Measurements from ENCODE around the gene NHP2.

The NHP2 gene

GRCh38 chr5:178182158-178182876 lies 28.6 kb upstream of the NHP2 start:
- Histone ChIP-seq H3K4me3 (ENCODE audit: low read depth in 1 of 2, low read length in 1 of 2) (peak overlapping the region; percentile 12 to 32), H3K9me3 (no peaks in the 10 kb centered on the region), H3K27me3 (no peaks in the 10 kb centered on the region), H3K36me3 (no peaks in the 10 kb centered on the region), H3K4me1 (ENCODE audit: control insufficient read depth in 1 of 2, insufficient read depth in 1 of 2, low read depth in 1 of 2, low read length in 1 of 2) (peaks cover 25 to 28% of the 10 kb centered on the region in 2 experiments), H3K27ac (peak overlapping the region; percentile 85)
- no peak for TF ChIP-seq CTCF (IDR thresholded peaks at IDR 0.05)

GRCh38 chr5:178180141-178180863 lies 26.6 kb upstream of the NHP2 start:
- no peaks in the 10 kb centered on the region for H3K36me3 ChIP-seq
- H3K4me3 ChIP-seq (ENCODE audit: low read depth in 1 of 2, low read length in 1 of 2): no peak overlapping the region
- no peaks in the 10 kb centered on the region for H3K27me3 ChIP-seq
- peaks cover 25 to 28% of the 10 kb centered on the region in 2 experiments for H3K4me1 ChIP-seq (ENCODE audit: control insufficient read depth in 1 of 2, insufficient read depth in 1 of 2, low read depth in 1 of 2, low read length in 1 of 2)
- TF ChIP-seq CTCF (IDR thresholded peaks at IDR 0.05): no peak
- H3K9me3 ChIP-seq: no peaks in the 10 kb centered on the region
- no peak overlapping the region for H3K27ac ChIP-seq

GRCh38 chr5:178177569-178177968 lies 23.9 kb upstream of the NHP2 start:
- no peaks in the 10 kb centered on the region for H3K36me3 ChIP-seq
- H3K27ac ChIP-seq: no peak overlapping the region
- no peak for TF ChIP-seq CTCF (IDR thresholded peaks at IDR 0.05)
- no peak overlapping the region for H3K4me3 ChIP-seq (ENCODE audit: low read depth in 1 of 2, low read length in 1 of 2)
- H3K27me3 ChIP-seq: no peaks in the 10 kb centered on the region
- peaks cover 16 to 18% of the 10 kb centered on the region in 2 experiments for H3K4me1 ChIP-seq (ENCODE audit: control insufficient read depth in 1 of 2, insufficient read depth in 1 of 2, low read depth in 1 of 2, low read length in 1 of 2)
- no peaks in the 10 kb centered on the region for H3K9me3 ChIP-seq

- no peak for TF ChIP-seq CTCF (IDR thresholded peaks at IDR 0.05)
- H3K27me3 ChIP-seq: no peaks in the 10 kb centered on the region
- H3K9me3 ChIP-seq: no peaks in the 10 kb centered on the region
- no peak overlapping the region for H3K27ac ChIP-seq
- H3K4me3 ChIP-seq (ENCODE audit: low read depth in 1 of 2, low read length in 1 of 2): no peak overlapping the region
- peaks cover 8 to 11% of the 10 kb centered on the region in 2 experiments for H3K4me1 ChIP-seq (ENCODE audit: control insufficient read depth in 1 of 2, insufficient read depth in 1 of 2, low read depth in 1 of 2, low read length in 1 of 2)
- no peaks in the 10 kb centered on the region for H3K36me3 ChIP-seq
These were observed 23.1 kb upstream of the NHP2 start for GRCh38 chr5:178176791-178177190.

GRCh38 chr5:178174456-178174855 lies 20.8 kb upstream of the NHP2 start:
- Histone ChIP-seq H3K4me3 (ENCODE audit: low read depth in 1 of 2, low read length in 1 of 2) (no peak overlapping the region), H3K27ac (no peak overlapping the region), H3K9me3 (no peaks in the 10 kb centered on the region), H3K4me1 (ENCODE audit: control insufficient read depth in 1 of 2, insufficient read depth in 1 of 2, low read depth in 1 of 2, low read length in 1 of 2) (no peaks in the 10 kb centered on the region), H3K27me3 (no peaks in the 10 kb centered on the region), H3K36me3 (no peaks in the 10 kb centered on the region)
- TF ChIP-seq CTCF (IDR thresholded peaks at IDR 0.05): no peak

Measured in neutrophil (primary cell).